BLaER1 (cell line): ENCODE measurements around the gene RGS9.
"Not testable (repeated sequence)": the region's sequence is repeated elsewhere in the genome, so short reads cannot be mapped to it uniquely, and the experiment has no call there.

Experiments
- H3K27ac ChIP-seq: shearing (Covaris generic); formaldehyde crosslinking; 2 replicates; pipeline ENCODE4 v1.8.1; 2022
- H3K27me3 ChIP-seq: shearing (Covaris generic); formaldehyde crosslinking; 2 replicates; pipeline ENCODE4 v1.8.1; 2022
- H3K36me3 ChIP-seq: shearing (Covaris generic); formaldehyde crosslinking; 2 replicates; pipeline ENCODE4 v1.8.1; 2022
- H3K4me1 ChIP-seq: shearing (Covaris generic); formaldehyde crosslinking; 2 replicates; pipeline ENCODE4 v1.8.1; 2022
- H3K4me2 ChIP-seq: shearing (Covaris generic); formaldehyde crosslinking; 2 replicates; pipeline ENCODE4 v1.8.1; 2022
- H3K4me3 ChIP-seq: shearing (Covaris generic); formaldehyde crosslinking; 2 replicates; pipeline ENCODE4 v1.8.1; 2022
- H3K9ac ChIP-seq: shearing (Covaris generic); formaldehyde crosslinking; 2 replicates; pipeline ENCODE4 v1.8.1; 2022
- H3K9me3 ChIP-seq: shearing (Covaris generic); formaldehyde crosslinking; 2 replicates; pipeline ENCODE4 v1.8.1; 2022
- H4K20me1 ChIP-seq: shearing (Covaris generic); formaldehyde crosslinking; 2 replicates; pipeline ENCODE4 v1.8.1; 2022
- Cebpa-rat ChIP-seq: shearing (Covaris generic); IDR thresholded peaks from 2 replicates; pipeline ENCODE4 v1.8.1; 2022

RGS9 gene

DNA sequence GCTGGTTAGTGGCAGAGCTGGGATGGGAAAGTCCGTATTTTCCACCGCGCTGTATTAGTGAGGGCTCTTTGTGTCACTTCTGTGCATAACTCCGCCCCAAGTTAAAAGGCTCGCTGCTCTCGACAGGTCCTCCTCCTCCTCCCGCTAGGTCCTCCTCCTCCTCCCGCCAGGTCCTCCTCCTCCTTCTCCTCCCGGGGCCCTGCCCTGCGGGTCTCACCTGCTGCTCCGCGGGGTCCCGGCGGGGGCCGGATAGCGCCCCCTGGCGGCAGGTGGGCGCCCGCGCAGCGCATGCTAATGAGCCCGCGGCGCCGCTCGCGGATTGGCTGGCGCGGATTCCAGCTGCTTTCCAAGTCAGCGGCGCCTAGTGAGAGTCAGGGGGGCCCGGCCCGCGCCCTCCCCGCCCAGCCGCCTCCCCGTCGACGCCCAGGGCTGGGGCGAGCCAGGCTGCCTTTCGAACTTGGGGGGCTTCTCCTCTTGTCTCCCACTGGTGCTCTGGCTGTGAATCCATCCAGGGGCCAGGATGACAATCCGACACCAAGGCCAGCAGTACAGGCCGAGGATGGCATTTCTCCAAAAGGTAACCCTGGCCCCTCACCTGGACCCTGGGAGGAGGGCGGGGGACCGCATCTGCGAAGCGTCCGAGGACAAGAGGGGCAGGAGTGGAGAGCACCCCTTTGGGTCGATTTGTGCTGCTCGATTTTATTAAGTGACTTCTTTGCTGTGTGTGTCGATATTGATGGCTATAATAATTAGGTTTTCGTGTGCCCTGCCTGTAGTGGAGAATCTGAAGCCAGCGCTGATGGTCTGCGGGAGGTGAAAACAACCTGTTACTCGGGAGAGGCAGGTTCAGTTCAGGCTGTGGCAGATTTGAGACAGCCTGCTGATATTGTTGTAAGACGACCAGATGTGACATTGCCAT is at the start of gene RGS9:
Gene RGS9 (plus strand): TSS at position 350 of the 919 bp plus-strand sequence. CDS start 171 bp downstream, at position 521.
- H3K4me3 ChIP-seq = peak within 1 kb of the TSS; percentile 58
- peaks cover 15% of the 10 kb centered on the region for H3K27me3 ChIP-seq
- no peaks in the 10 kb centered on the region for H3K9me3 ChIP-seq
- peaks cover 29% of the 10 kb centered on the region for H3K4me1 ChIP-seq
- peak within 1 kb of the TSS; percentile 40; the same call in 1 of the 2 replicates for H3K9ac ChIP-seq
- H4K20me1 ChIP-seq = no peaks in the 10 kb centered on the region
- peak within 1 kb of the TSS; percentile 89 for H3K4me2 ChIP-seq
- H3K27ac ChIP-seq = no peak within 1 kb of the TSS
- H3K36me3 ChIP-seq = no peaks in the 10 kb centered on the region
- no peak for TF ChIP-seq Cebpa-rat

DNA sequence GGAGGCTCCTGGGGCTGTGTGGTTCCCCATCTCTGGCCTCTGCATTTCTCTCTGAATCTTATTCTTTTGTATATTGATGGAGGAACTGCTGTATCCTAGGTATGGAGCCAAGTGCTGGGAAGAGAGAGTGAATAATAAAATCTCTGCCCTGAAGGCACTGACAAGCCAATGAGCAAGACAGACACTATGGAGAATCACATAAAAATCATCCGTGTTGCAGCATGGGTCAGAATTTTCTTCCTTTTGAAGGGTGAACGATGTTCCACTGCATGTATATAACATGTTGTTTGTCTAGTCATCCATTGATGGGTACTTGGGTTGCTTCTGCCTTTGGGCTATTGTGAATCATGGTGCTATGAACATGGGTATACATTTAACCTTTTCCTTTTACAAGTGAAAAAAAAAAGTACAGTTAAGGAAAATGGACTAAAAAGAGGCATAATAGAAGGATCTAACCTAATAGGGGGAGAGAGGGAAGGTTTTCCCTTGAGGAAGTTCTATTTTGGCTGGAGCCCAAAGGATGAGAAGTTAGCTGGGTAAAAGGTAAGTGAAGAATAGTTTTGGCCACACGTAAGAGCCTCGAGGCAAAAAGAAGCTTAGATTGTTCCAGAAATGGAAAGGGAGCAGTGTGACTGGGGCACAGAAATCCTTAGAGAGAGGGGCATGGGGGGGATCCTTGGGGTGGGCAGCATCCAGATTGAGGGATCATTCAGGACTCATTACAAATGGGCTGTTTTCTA is 48.4 kb upstream of the RGS9 start:
- H3K36me3 ChIP-seq = no peaks in the 10 kb centered on the region
- no peak overlapping the region for H3K4me2 ChIP-seq
- H3K4me1 ChIP-seq = no peaks in the 10 kb centered on the region
- H3K9ac ChIP-seq = no peak overlapping the region
- H3K9me3 ChIP-seq = no peaks in the 10 kb centered on the region
- H3K27ac ChIP-seq = no peak overlapping the region
- no peak overlapping the region for H3K4me3 ChIP-seq
- H4K20me1 ChIP-seq = no peaks in the 10 kb centered on the region
- no peak for TF ChIP-seq Cebpa-rat
- H3K27me3 ChIP-seq = no peaks in the 10 kb centered on the region

DNA sequence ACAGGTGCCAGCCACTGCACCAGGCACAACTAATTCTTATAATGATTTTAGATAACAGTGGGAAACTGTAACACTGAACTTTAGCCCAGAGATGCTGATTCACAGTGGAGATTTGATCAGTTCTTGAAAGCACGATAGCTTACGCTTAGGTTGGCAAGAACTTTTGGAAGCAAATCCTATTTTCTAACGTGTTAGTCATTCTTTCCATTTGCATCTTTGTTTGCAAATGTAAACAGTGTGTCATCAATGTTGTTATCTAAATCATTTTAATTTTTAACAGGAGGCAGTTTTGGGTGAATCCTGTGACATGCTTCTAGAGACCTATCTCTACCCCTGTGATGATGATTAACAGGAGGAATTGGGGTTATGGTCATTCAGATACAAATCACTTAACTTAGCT is 44.9 kb upstream of the RGS9 start:
- H3K27me3 ChIP-seq = no peaks in the 10 kb centered on the region
- no peaks in the 10 kb centered on the region for H3K36me3 ChIP-seq
- H3K4me3 ChIP-seq = no peak overlapping the region
- H3K27ac ChIP-seq = no peak overlapping the region
- no peaks in the 10 kb centered on the region for H3K9me3 ChIP-seq
- H4K20me1 ChIP-seq = no peaks in the 10 kb centered on the region
- no peak overlapping the region for H3K4me2 ChIP-seq
- TF ChIP-seq Cebpa-rat = no peak
- no peak overlapping the region for H3K9ac ChIP-seq
- H3K4me1 ChIP-seq = no peaks in the 10 kb centered on the region

DNA sequence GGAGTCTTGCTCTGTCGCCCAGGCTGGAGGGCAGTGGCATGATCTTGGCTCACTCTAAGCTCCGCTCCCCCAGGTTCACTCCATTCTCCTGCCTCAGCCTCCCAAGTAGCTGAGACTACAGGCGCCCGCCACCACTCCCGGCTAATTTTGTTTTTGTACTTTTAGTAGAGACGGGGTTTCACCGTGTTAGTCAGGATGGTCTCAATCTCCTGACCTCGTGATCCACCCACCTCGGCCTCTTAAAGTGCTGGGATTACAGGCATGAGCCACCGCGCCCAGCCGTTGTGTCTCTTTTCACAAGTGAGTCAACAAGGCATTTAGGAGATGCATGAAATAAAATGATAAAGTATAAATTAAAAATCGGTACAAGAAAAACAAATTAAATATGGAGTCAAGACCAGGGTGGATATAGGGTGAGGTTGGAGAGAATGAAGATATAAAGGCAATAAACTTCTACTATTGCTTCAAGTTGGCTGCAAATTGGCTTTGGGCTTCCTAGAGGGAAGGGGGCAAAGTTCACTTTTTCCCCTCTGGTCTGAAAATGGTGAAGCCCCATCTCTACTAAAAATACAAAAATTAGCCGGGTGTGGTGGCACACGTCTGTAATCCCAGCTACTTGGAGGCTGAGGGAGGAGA is 44.3 kb upstream of the RGS9 start:
- not testable (repeated sequence) for H3K9me3 ChIP-seq, H3K27ac ChIP-seq, H4K20me1 ChIP-seq, H3K27me3 ChIP-seq, H3K4me3 ChIP-seq, H3K9ac ChIP-seq, H3K36me3 ChIP-seq, H3K4me2 ChIP-seq, H3K4me1 ChIP-seq

DNA sequence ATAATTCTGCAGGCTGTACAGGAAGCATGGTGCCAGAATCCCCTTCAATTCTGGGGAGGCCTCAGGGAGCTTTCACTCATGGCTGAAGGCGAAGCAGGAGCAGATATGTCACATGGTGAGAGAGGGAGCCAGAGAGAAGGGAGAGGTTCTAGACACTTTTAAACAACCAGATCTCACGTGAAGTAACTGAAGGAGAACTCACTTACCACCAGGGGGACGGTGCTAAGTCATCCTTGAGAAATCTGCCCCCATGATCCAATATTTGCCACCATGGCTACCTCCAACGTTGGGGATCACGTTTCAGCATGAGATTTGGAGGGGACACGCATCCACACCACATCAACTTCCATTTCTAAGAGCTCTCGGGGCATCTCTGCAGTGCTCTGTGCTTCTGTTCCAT is 43.2 kb upstream of the RGS9 start:
- Histone ChIP-seq H3K9me3 (no peaks in the 10 kb centered on the region), H3K27me3 (no peaks in the 10 kb centered on the region), H3K36me3 (no peaks in the 10 kb centered on the region), H4K20me1 (no peaks in the 10 kb centered on the region), H3K4me2 (no peak overlapping the region), H3K4me3 (no peak overlapping the region), H3K4me1 (no peaks in the 10 kb centered on the region), H3K27ac (no peak overlapping the region), H3K9ac (no peak overlapping the region)
- no peak for TF ChIP-seq Cebpa-rat

DNA sequence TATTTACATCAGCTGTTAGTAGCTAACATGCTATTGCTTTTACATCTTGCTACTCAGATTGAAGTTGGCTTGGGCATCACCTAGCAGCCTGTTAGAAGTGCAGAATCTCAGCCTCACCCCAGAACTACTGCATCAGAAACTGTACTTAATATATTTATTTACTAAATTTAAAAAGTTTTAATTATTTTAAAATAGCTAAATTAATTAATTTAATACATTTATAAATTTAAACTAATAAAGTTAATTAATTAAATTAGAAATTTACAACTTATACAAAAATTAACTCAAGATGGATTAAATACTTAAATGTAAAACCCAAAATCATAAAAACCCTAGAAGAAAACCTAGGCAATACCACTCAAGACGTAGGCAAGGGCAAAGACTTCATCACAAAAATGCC is 41.7 kb upstream of the RGS9 start:
- Histone ChIP-seq H3K27ac (no peak overlapping the region), H3K27me3 (no peaks in the 10 kb centered on the region), H3K9me3 (no peaks in the 10 kb centered on the region), H4K20me1 (no peaks in the 10 kb centered on the region), H3K4me2 (no peak overlapping the region), H3K36me3 (no peaks in the 10 kb centered on the region), H3K9ac (no peak overlapping the region), H3K4me3 (no peak overlapping the region), H3K4me1 (peaks cover 12% of the 10 kb centered on the region)
- TF ChIP-seq Cebpa-rat = no peak

DNA sequence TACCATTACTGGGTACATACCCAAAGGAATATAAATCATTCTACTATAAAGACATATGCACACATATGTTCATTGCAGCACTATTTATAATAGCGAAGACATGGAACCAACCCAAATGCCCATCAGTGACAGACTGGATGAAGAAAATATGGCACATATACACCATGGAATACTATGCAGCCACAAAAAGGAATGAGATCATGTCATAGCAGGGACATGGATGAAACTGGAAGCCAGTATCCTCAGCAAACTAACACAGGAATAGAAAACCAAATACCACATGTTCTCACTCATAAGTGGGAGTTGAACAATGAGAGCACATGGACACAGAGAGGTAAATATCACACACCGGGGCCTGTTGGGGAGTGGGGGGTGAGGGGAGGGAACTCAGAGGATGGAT is 40.8 kb upstream of the RGS9 start:
- not testable (repeated sequence) for H3K36me3 ChIP-seq, H3K4me3 ChIP-seq, H3K9ac ChIP-seq, H3K4me2 ChIP-seq, H3K27me3 ChIP-seq, H3K27ac ChIP-seq, H3K9me3 ChIP-seq, H4K20me1 ChIP-seq
- H3K4me1 ChIP-seq = peaks cover 19% of the 10 kb centered on the region

DNA sequence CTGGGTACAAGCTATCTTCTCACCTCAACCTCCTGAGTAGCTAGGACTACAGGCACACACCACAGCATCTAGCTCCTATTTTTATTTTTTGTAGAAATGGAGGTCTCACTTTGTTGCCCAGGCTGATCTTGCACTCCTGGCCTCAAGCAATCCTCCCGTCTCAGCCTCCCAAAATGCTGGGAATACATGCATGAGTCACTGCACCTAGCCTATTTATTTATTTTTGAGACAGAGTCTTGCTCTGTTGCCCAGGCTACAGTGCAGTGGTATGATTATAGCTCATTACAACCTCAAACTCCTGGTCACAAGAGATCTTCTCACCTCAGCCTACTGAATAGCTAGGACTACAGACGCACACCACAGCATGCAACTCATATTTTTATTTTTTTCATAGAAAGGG is 40.1 kb upstream of the RGS9 start:
- no peak overlapping the region for H3K4me3 ChIP-seq
- H3K9ac ChIP-seq = no peak overlapping the region
- peaks cover 20% of the 10 kb centered on the region for H3K4me1 ChIP-seq
- no peaks in the 10 kb centered on the region for H3K36me3 ChIP-seq
- no peaks in the 10 kb centered on the region for H4K20me1 ChIP-seq
- no peak overlapping the region for H3K4me2 ChIP-seq
- no peaks in the 10 kb centered on the region for H3K9me3 ChIP-seq
- no peaks in the 10 kb centered on the region for H3K27me3 ChIP-seq
- H3K27ac ChIP-seq = no peak overlapping the region
- TF ChIP-seq Cebpa-rat = no peak

DNA sequence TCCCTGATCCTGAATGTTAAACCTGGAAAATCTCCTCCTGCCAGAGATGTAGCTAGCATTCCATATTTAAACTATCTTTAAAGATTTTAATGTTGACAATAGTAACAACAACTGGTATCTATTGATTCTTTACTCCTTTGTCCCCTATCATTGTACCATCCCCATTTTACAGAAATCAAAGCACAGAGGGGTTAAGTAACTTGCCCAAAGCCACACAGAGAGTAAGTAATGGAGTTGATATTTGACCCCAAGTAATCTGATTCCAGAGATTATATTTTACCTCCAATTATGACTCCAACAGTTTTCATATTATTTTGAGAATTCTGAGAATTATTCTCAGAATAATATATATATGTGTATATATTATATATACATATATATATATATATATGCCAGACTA is 37.7 kb upstream of the RGS9 start:
- no peak overlapping the region for H3K9ac ChIP-seq
- no peak overlapping the region for H3K4me3 ChIP-seq
- no peaks in the 10 kb centered on the region for H3K9me3 ChIP-seq
- no peaks in the 10 kb centered on the region for H4K20me1 ChIP-seq
- no peak overlapping the region for H3K27ac ChIP-seq
- peaks cover 20% of the 10 kb centered on the region for H3K4me1 ChIP-seq
- no peak for TF ChIP-seq Cebpa-rat
- no peaks in the 10 kb centered on the region for H3K36me3 ChIP-seq
- 0 out of 2 replicates have a peak overlapping the region, but pooled peaks have one; percentile 68 for H3K4me2 ChIP-seq
- no peaks in the 10 kb centered on the region for H3K27me3 ChIP-seq

DNA sequence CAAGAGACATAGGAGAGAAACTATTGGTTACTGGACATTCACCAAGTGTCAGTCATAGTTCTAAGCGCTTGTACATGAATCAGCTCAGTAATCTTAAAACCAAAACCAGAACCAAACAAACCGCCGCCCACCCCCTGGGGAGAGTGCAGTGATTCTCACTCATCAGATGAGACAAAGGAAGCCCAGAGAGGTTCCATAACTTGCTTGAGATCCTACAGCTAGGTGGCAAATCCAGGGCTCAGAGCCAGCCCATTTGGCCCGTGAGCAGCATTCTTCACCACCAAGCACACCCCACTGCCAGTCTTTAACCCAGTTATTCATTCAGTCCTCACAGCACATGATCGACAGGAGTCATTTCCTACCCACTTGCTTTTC is 37.2 kb upstream of the RGS9 start:
- H3K27ac ChIP-seq = 0 out of 2 replicates have a peak overlapping the region, but pooled peaks have one; percentile 3
- H3K4me1 ChIP-seq = peaks cover 20% of the 10 kb centered on the region
- no peaks in the 10 kb centered on the region for H3K27me3 ChIP-seq
- H3K4me2 ChIP-seq = peak overlapping the region; percentile 68
- no peaks in the 10 kb centered on the region for H3K9me3 ChIP-seq
- peak overlapping the region; percentile 51 for H3K4me3 ChIP-seq
- no peak for TF ChIP-seq Cebpa-rat
- no peaks in the 10 kb centered on the region for H4K20me1 ChIP-seq
- 0 out of 2 replicates have a peak overlapping the region, but pooled peaks have one; percentile 34 for H3K9ac ChIP-seq
- no peaks in the 10 kb centered on the region for H3K36me3 ChIP-seq
